Measurements from ENCODE around the gene WDR70. TPM values are rescaled to one million over a fixed set of nuclear protein-coding genes. Genes with fewer than 3 reads are reported as not detected.

Gene WDR70
- total and polyA plus RNA-seq, 2 donors (not counting 3 experiments of a cell fraction or from before 2014, with no cell fraction given): 6.7 to 37.3 TPM

DNA sequence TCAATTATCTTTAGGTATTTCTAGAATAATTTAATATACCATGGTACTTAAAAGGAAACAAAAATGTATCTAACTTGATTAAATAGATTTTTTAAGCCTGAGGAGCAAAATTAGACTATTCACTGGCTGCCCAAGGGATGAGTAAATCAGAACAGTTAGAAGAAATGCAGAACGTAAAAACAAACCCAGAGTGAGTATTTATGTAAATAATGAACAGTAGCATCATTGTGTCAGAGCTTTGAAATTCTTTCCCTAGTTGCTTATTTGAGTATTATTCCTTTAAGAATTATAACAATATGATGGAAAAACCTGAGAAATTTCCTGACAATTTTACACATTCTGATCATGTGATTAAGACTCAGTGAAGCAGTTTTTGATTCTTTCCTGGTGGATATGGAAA lies 259.8 kb downstream of the WDR70 start:
- Histone ChIP-seq H3K4me1 (ENCODE audit: control insufficient read depth, extremely low read depth, insufficient read depth, low read length) (no peaks in the 10 kb centered on the region), H4K20me1 (replicated peaks; ENCODE audit: control insufficient read depth, extremely low read depth, insufficient read depth, low read length) (no peaks in the 10 kb centered on the region), H3K27me3 (ENCODE audit: control insufficient read depth in 2 of 2, insufficient read depth in 2 of 2, low read length in 2 of 2) (no peaks in the 10 kb centered on the region), H3K4me3 (replicated peaks in 1 of 3; ENCODE audit: insufficient read depth in 1 of 3, low read depth in 1 of 3, low read length in 3 of 3) (no peak overlapping the region), H3K9me3 (replicated peaks; ENCODE audit: control insufficient read depth, insufficient read depth, low read length) (no peaks in the 10 kb centered on the region), H3K4me2 (ENCODE audit: insufficient read depth, low read length) (no peak overlapping the region), H3K27ac (ENCODE audit: insufficient read depth, low read depth, low read length) (no peak overlapping the region), H3K9me1 (replicated peaks; ENCODE audit: control insufficient read depth, extremely low read depth, insufficient read depth, low read length) (no peaks in the 10 kb centered on the region), H3K79me2 (ENCODE audit: control insufficient read depth, insufficient read depth, low read length) (no peaks in the 10 kb centered on the region), H3K9ac (replicated peaks; ENCODE audit: extremely low read depth, insufficient read depth, low read length) (no peak overlapping the region), H2AFZ (ENCODE audit: low read depth, low read length) (no peak overlapping the region), H3K36me3 (ENCODE audit: control insufficient read depth in 2 of 2, extremely low read depth in 1 of 2, insufficient read depth in 2 of 2, low read length in 2 of 2) (no peaks in the 10 kb centered on the region)
- ChIA-PET CTCF (interaction anchor here (1.1 kb wide), 1 partner anchor 10 kb away, joined by 4 read pairs; no protein-coding TSS in a partner anchor), POLR2A (no interaction called here)
- intact Hi-C loops (cut with micrococcal nuclease): no loop called here
- DNase-seq (ENCODE audit: low read depth, low spot score) (no peak), FAIRE-seq (no peak)
- no peak for TF ChIP-seq JUN (IDR thresholded peaks at IDR 0.05; ENCODE audit: borderline replicate concordance, insufficient read depth, insufficient read length, low read depth)
- TF ChIP-seq EZH2 (IDR thresholded peaks at IDR 0.05; ENCODE audit: borderline replicate concordance, low read depth, low read length, severe bottlenecking): no peak
- no peak for TF ChIP-seq MYC (IDR thresholded peaks at IDR 0.05; ENCODE audit: low read depth, low read length)
- no peak for TF ChIP-seq FOS (IDR thresholded peaks at IDR 0.05; ENCODE audit: borderline replicate concordance, insufficient read depth, low read length)
- no peak for TF ChIP-seq GATA2 (IDR thresholded peaks at IDR 0.05; ENCODE audit: insufficient read depth, insufficient read length, low read depth, low read length)
- TF ChIP-seq, protein P1, sequence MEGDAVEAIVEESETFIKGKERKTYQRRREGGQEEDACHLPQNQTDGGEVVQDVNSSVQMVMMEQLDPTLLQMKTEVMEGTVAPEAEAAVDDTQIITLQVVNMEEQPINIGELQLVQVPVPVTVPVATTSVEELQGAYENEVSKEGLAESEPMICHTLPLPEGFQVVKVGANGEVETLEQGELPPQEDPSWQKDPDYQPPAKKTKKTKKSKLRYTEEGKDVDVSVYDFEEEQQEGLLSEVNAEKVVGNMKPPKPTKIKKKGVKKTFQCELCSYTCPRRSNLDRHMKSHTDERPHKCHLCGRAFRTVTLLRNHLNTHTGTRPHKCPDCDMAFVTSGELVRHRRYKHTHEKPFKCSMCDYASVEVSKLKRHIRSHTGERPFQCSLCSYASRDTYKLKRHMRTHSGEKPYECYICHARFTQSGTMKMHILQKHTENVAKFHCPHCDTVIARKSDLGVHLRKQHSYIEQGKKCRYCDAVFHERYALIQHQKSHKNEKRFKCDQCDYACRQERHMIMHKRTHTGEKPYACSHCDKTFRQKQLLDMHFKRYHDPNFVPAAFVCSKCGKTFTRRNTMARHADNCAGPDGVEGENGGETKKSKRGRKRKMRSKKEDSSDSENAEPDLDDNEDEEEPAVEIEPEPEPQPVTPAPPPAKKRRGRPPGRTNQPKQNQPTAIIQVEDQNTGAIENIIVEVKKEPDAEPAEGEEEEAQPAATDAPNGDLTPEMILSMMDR (IDR thresholded peaks at IDR 0.05; ENCODE audit: extremely low read depth in 1 of 2, insufficient read depth in 1 of 2, low read depth in 1 of 2, low read length in 2 of 2): no peak
- TF ChIP-seq, protein P2, sequence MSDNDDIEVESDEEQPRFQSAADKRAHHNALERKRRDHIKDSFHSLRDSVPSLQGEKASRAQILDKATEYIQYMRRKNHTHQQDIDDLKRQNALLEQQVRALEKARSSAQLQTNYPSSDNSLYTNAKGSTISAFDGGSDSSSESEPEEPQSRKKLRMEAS (IDR thresholded peaks at IDR 0.05; ENCODE audit: insufficient read depth, insufficient read length): no peak
- no peak for TF ChIP-seq POLR2A (IDR thresholded peaks at IDR 0.05; ENCODE audit: low read depth, low read length)
- no peak for TF ChIP-seq POLR2AphosphoS5 (IDR thresholded peaks at IDR 0.05; ENCODE audit: insufficient read depth, low read depth, low read length)
- dilution Hi-C loops (cut with MboI; ENCODE audit: extremely low pct_ligation_motif_present, low sequenced_read_pairs): no loop called here
- no TSS peak for BruUV-seq (replicated peaks)
